Panc1 (cell line): ENCODE data around the gene GPA33.

Source experiments
- CTCF ChIP-seq: fragments of 450-650 bp; IDR thresholded peaks from 2 replicates; pipeline ENCODE4 v1.5.1; 2017; ENCODE audit warnings: mild to moderate bottlenecking
- POLR2AphosphoS5 ChIP-seq: IDR thresholded peaks from 2 replicates; pipeline ENCODE4 v1.6.1; 2012; ENCODE audit warnings: mild to moderate bottlenecking, low read depth, low read length, moderate library complexity
- REST ChIP-seq, 2 experiments: IDR thresholded peaks; 2 replicates each; pipeline ENCODE4 v1.6.1; 2011 to 2012; ENCODE audit warnings: low read depth in 2 of 2, control low read depth in 1 of 2, low read length in 1 of 2, mild to moderate bottlenecking in 1 of 2, moderate library complexity in 1 of 2; ENCODE audit not compliant: insufficient read depth in 1 of 2
- SIN3A ChIP-seq: IDR thresholded peaks from 2 replicates; pipeline ENCODE4 v1.6.1; 2012; ENCODE audit warnings: low read depth, mild to moderate bottlenecking, low read length, moderate library complexity, borderline replicate concordance; ENCODE audit not compliant: insufficient read depth
- TCF7L2 ChIP-seq: IDR thresholded peaks from 2 replicates; pipeline ENCODE4 v1.6.1; 2011; ENCODE audit warnings: mild to moderate bottlenecking, low read depth, low read length, inconsistent platforms

- TF ChIP-seq CTCF: no peak
- TF ChIP-seq SIN3A: no peak
- no peak for TF ChIP-seq POLR2AphosphoS5
- no peak for TF ChIP-seq TCF7L2
- TF ChIP-seq REST (IDR thresholded peaks at IDR 0.05; ENCODE audit: insufficient read depth in 1 of 2, low read depth in 2 of 2, low read length in 1 of 2): no peak
Measured at GRCh38 chr1:167094690-167095089, 4.5 kb upstream of the GPA33 start.
